ENCODE results near the gene MERTK. TPM values are rescaled to one million over a fixed set of nuclear protein-coding genes. Genes with fewer than 3 reads are reported as not detected.

The MERTK gene
- total and polyA plus RNA-seq, 2 of the 8 experiments (the other 6 are each of a cell fraction or from before 2014, with no cell fraction given) = 6.5 to 7.0 TPM

DNA sequence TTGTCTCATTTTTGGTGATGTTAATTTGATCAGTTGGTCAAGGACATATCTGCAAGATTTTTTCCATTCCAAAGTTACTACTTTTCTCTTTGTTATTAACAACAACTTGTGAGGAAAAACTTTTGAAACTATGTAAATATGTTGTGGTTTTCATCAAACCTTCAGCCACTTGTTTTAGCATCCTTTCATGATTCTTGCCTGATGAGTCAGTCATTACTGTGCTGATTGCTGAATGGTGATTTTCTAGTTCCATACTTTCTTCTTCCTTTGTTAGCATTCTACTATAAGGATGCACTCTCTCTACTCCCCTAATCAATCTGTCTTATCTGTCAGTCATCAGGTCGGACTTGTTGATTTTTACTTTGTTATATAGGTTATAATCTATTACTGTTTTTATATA, 167.6 kb downstream of the MERTK start:
- Histone ChIP-seq H2AFZ (ENCODE audit: low read length) (no peak overlapping the region), H3K23me2 (ENCODE audit: low read depth, low read length) (no peaks in the 10 kb centered on the region), H3K4me1 (replicated peaks in 1 of 4; ENCODE audit: control insufficient read depth in 3 of 4, insufficient read depth in 4 of 4, low read length in 3 of 4) (no peaks in the 10 kb centered on the region), H3K9me3 (ENCODE audit: insufficient read depth in 2 of 2, low read depth in 1 of 2, low read length in 1 of 2) (no peaks in the 10 kb centered on the region), H4K5ac (ENCODE audit: insufficient read length, low read depth, low read length) (no peak overlapping the region), H3K23ac (ENCODE audit: insufficient read length) (no peak overlapping the region), H2BK12ac (ENCODE audit: low read depth, low read length) (no peak overlapping the region), H3K79me1 (ENCODE audit: low read depth, low read length) (no peaks in the 10 kb centered on the region), H2BK20ac (ENCODE audit: low read length) (no peak overlapping the region), H4K8ac (ENCODE audit: extremely low read depth, insufficient read depth, low read length) (no peak overlapping the region), H3K4me3 (ENCODE audit: extremely low read depth in 1 of 4, insufficient read depth in 2 of 4, low read depth in 3 of 4, low read length in 4 of 4) (no peak overlapping the region), H3K4me2 (ENCODE audit: insufficient read depth in 1 of 2, low read depth in 2 of 2, low read length in 2 of 2) (no peak overlapping the region), H2AK5ac (ENCODE audit: low read depth, low read length) (no peak overlapping the region), H4K91ac (replicated peaks; ENCODE audit: insufficient read length, low read length) (no peak overlapping the region), H2BK15ac (ENCODE audit: low read length) (no peak overlapping the region), H3K36me3 (ENCODE audit: control insufficient read depth in 2 of 4, insufficient read depth in 4 of 4, low read length in 3 of 4) (peaks cover 0 to 18% (median 5%) of the 10 kb centered on the region in 4 experiments; a peak in 4 of 8 replicates), H3K27ac (ENCODE audit: low read depth, low read length) (no peak overlapping the region), H3K9ac (replicated peaks in 1 of 4; ENCODE audit: extremely low read depth in 1 of 4, low read depth in 3 of 4, low read length in 3 of 4) (no peak overlapping the region), H2BK5ac (ENCODE audit: low read depth, low read length) (no peak overlapping the region), H3K56ac (replicated peaks; ENCODE audit: insufficient read length, low read depth, low read length) (no peak overlapping the region), H3K79me2 (ENCODE audit: control insufficient read depth in 1 of 2, insufficient read depth in 2 of 2, low read length in 2 of 2) (no peaks in the 10 kb centered on the region), H3K14ac (ENCODE audit: insufficient read length) (no peak overlapping the region), H2BK120ac (replicated peaks; ENCODE audit: low read depth, low read length) (no peak overlapping the region), H3K18ac (ENCODE audit: extremely low read depth, low read length) (no peak overlapping the region), H3K4ac (replicated peaks; ENCODE audit: insufficient read length, low read depth, low read length) (no peak overlapping the region), H4K20me1 (replicated peaks in 1 of 2; ENCODE audit: control insufficient read depth in 1 of 2, insufficient read depth in 2 of 2, low read length in 2 of 2) (no peaks in the 10 kb centered on the region), H3K27me3 (replicated peaks in 1 of 4; ENCODE audit: control insufficient read depth in 3 of 4, extremely low read depth in 1 of 4, insufficient read depth in 3 of 4, low read length in 3 of 4) (no peaks in the 10 kb centered on the region)
- FAIRE-seq = no peak
- 78% methylated on average over 1 of the region's 1 CpG; no CpG with 5 or more reads in 1 of the 2 experiments for WGBS, 2 experiments (ENCODE audit: extremely low coverage in 1 of 2, insufficient coverage in 1 of 2, insufficient read length in 1 of 2, insufficient replicate concordance in 2 of 2, low coverage in 1 of 2, low lambda C conversion rate in 2 of 2, missing lambda C conversion rate in 1 of 2)
- ChIA-PET CTCF (ENCODE audit: partially characterized antibody) (interaction anchor here (0.6 kb wide), 1 partner anchor 24 kb away, joined by 3 read pairs; no protein-coding TSS in a partner anchor), POLR2A (ENCODE audit: partially characterized antibody) (no interaction called here)
- TF ChIP-seq SIX5 (IDR thresholded peaks at IDR 0.05; ENCODE audit: low read depth, low read length) = no peak
- no peak for TF ChIP-seq HDAC6 (IDR thresholded peaks at IDR 0.05; ENCODE audit: low read depth, low read length)
- no peak for TF ChIP-seq GABPA (IDR thresholded peaks at IDR 0.05; ENCODE audit: borderline replicate concordance, insufficient read depth, low read length)
- TF ChIP-seq ASH2L (IDR thresholded peaks at IDR 0.05; ENCODE audit: low read length) = no peak
- DNase-seq (ENCODE audit: low read depth in 1 of 2, low spot score in 2 of 2) = no peak

All from H1 (cell line).